BJ (cell line): ENCODE data around the gene RHBDF2. TPM values are rescaled to one million over a fixed set of nuclear protein-coding genes. Genes with fewer than 3 reads are reported as not detected.

Source experiments
- CTCF ChIA-PET: fragments of 350-600 bp; formaldehyde crosslinking; extraction: SDS; loops from one replicate; lab custom pipeline; 2021; ENCODE audit warnings: antibody characterized with exemption, inconsistent platforms; lab: Yijun Ruan, JAX
- POLR2A ChIA-PET: fragments of 300-600 bp; sonication (Branson Sonifier 250); formaldehyde crosslinking; extraction: SDS; loops from one replicate; lab custom pipeline; 2021; ENCODE audit warnings: antibody characterized with exemption; lab: Charles Lee
- DNase-seq: peaks from one replicate; pipeline ENCODE4 v3.0.0-alpha.2; 2011; ENCODE audit warnings: low read depth
- H3K27me3 ChIP-seq: 2 replicates; pipeline ENCODE4 v1.6.0; 2011; ENCODE audit warnings: low read length; ENCODE audit not compliant: control insufficient read depth, insufficient read depth
- H3K36me3 ChIP-seq: 2 replicates; pipeline ENCODE4 v1.5.1; 2011; ENCODE audit warnings: low read length; ENCODE audit not compliant: control insufficient read depth, insufficient read depth
- H3K4me3 ChIP-seq: 2 replicates; pipeline ENCODE4 v1.5.1; 2011; ENCODE audit warnings: low read depth, mild to moderate bottlenecking, control low read depth, low read length
- CTCF ChIP-seq: IDR thresholded peaks from 2 replicates; pipeline ENCODE4 v1.5.1; 2011; ENCODE audit warnings: low read depth, mild to moderate bottlenecking, control low read depth, inconsistent platforms, low read length, moderate library complexity; ENCODE audit not compliant: insufficient read depth
- polyA plus RNA-seq: library from polyadenylated mRNA; depleted of rRNA; stranded (reverse); fragments of >200 nt; gene quantifications from 2 replicates; pipeline ENCODE4 v1.2.3, GENCODE V29; 2011

Gene RHBDF2
- polyA plus RNA-seq, 1 experiment, result 8.9 TPM

GRCh38 chr17:76497979-76498875 lies 3.0 kb downstream of the RHBDF2 start:
- H3K4me3 ChIP-seq, result peak overlapping the region; percentile 13; the same call in 1 of the 2 replicates

GRCh38 chr17:76497699-76497978 lies 3.6 kb downstream of the RHBDF2 start:
- H3K4me3 ChIP-seq, result peak overlapping the region; percentile 13; the same call in 1 of the 2 replicates

More at GRCh38 chr17:76497979-76498875, 3.0 kb downstream of the RHBDF2 start:
- no peak for TF ChIP-seq CTCF
- H3K36me3 ChIP-seq, result no peaks in the 10 kb centered on the region
- DNase-seq, result no peak
- POLR2A ChIA-PET, result no interaction called here
- H3K27me3 ChIP-seq, result no peaks in the 10 kb centered on the region
- CTCF ChIA-PET, result interaction anchor here (1.1 to 19.7 kb wide), 6 partner anchors 8 to 113 kb away, joined by 3 to 442 read pairs (median 4); partner anchors contain the start of genes AANAT, SPHK1 and UBE2O

GRCh38 chr17:76496464-76496863 lies 4.8 kb downstream of the RHBDF2 start:
- ChIA-PET POLR2A (no interaction called here), CTCF (interaction anchor here (1.3 to 19.7 kb wide), 3 partner anchors 11 to 36 kb away, joined by 4 to 442 read pairs (median 9); partner anchors contain the start of genes AANAT and UBE2O)
- Histone ChIP-seq H3K27me3 (no peaks in the 10 kb centered on the region), H3K36me3 (no peaks in the 10 kb centered on the region), H3K4me3 (no peak overlapping the region)
- no peak for DNase-seq
- no peak for TF ChIP-seq CTCF

More at GRCh38 chr17:76497699-76497978, 3.6 kb downstream of the RHBDF2 start:
- no peaks in the 10 kb centered on the region for H3K27me3 ChIP-seq
- DNase-seq, result no peak
- ChIA-PET CTCF (interaction anchor here (1.1 to 19.7 kb wide), 5 partner anchors 10 to 113 kb away, joined by 3 to 442 read pairs (median 4); partner anchors contain the start of genes AANAT, SPHK1 and UBE2O), POLR2A (no interaction called here)
- H3K36me3 ChIP-seq, result no peaks in the 10 kb centered on the region
- TF ChIP-seq CTCF, result no peak

- Histone ChIP-seq H3K4me3 (no peak overlapping the region), H3K27me3 (no peaks in the 10 kb centered on the region), H3K36me3 (no peaks in the 10 kb centered on the region)
- no peak for TF ChIP-seq CTCF
- CTCF ChIA-PET, result interaction anchor here (1.3 to 2.3 kb wide), 2 partner anchors 12 to 16 kb away, joined by 4 to 9 read pairs; no protein-coding TSS in a partner anchor
- no peak for DNase-seq
- POLR2A ChIA-PET, result interaction anchor here (0.6 kb wide), 1 partner anchor 141 kb away, joined by 23 read pairs; no protein-coding TSS in a partner anchor
Observed at GRCh38 chr17:76495663-76496400, 5.4 kb downstream of the RHBDF2 start.
